ENCODE measurements around the gene ELL3. TPM values are rescaled to one million over a fixed set of nuclear protein-coding genes. Genes with fewer than 3 reads are reported as not detected.
"Not testable (repeated sequence)": the region's sequence is repeated elsewhere in the genome, so short reads cannot be mapped to it uniquely, and the experiment has no call there.

ELL3 gene
- 3.3 to 8.6 TPM (median 3.6 TPM) in 3 replicates for total RNA-seq
- long read RNA-seq, partial matches to known transcripts: 0 of 2 reads
- long read RNA-seq, other reads (novel, unspliced or antisense): 0 of 2 reads

- no peaks in the 10 kb centered on the region for H3K27me3 Mint-ChIP-seq (ENCODE audit: low read depth)
- H3K4me3 Mint-ChIP-seq (ENCODE audit: unreplicated experiment): peak within 1 kb of the TSS; percentile 84
- H3K36me3 Mint-ChIP-seq (ENCODE audit: low read depth): peaks cover 7% of the 10 kb centered on the region
- H3K9me3 Mint-ChIP-seq (ENCODE audit: low read depth): no peaks in the 10 kb centered on the region
- peaks cover 21% of the 10 kb centered on the region for H3K4me1 Mint-ChIP-seq (ENCODE audit: low read depth)
- no peak for TF ChIP-seq CTCF (IDR thresholded peaks at IDR 0.05)
- peak within 1 kb of the TSS; percentile 94 for H3K27ac Mint-ChIP-seq (ENCODE audit: unreplicated experiment)
- no peak for DNase-seq (ENCODE audit: low spot score)
These were observed at the start of gene ELL3 for GRCh38 chr15:43776718-43777266. TSS of gene ELL3 (minus strand) at chr15:43776966. CDS start at chr15:43776901, 65 bp downstream.

GRCh38 chr15:43826029-43826507 lies 49.3 kb upstream of the ELL3 start:
- no peak for DNase-seq (ENCODE audit: low spot score)
- H3K27ac Mint-ChIP-seq (ENCODE audit: unreplicated experiment): no peak overlapping the region
- H3K27me3 Mint-ChIP-seq (ENCODE audit: low read depth): no peaks in the 10 kb centered on the region
- no peaks in the 10 kb centered on the region for H3K36me3 Mint-ChIP-seq (ENCODE audit: low read depth)
- TF ChIP-seq CTCF (IDR thresholded peaks at IDR 0.05): no peak
- peaks cover 47% of the 10 kb centered on the region for H3K4me1 Mint-ChIP-seq (ENCODE audit: low read depth)
- peak overlapping the region; percentile 77 for H3K4me3 Mint-ChIP-seq (ENCODE audit: unreplicated experiment)
- no peaks in the 10 kb centered on the region for H3K9me3 Mint-ChIP-seq (ENCODE audit: low read depth)

- DNase-seq (ENCODE audit: low spot score); H3K9me3 Mint-ChIP-seq (ENCODE audit: low read depth); H3K4me3 Mint-ChIP-seq (ENCODE audit: unreplicated experiment); H3K27me3 Mint-ChIP-seq (ENCODE audit: low read depth); H3K27ac Mint-ChIP-seq (ENCODE audit: unreplicated experiment); H3K36me3 Mint-ChIP-seq (ENCODE audit: low read depth): not testable (repeated sequence)
- H3K4me1 Mint-ChIP-seq (ENCODE audit: low read depth): peaks cover 47% of the 10 kb centered on the region
These were observed 48.5 kb upstream of the ELL3 start for GRCh38 chr15:43825305-43825704.

- Mint-ChIP-seq H3K9me3 (ENCODE audit: low read depth) (no peaks in the 10 kb centered on the region), H3K36me3 (ENCODE audit: low read depth) (no peaks in the 10 kb centered on the region), H3K27ac (ENCODE audit: unreplicated experiment) (peak within 1 kb of the TSS; percentile 99), H3K27me3 (ENCODE audit: low read depth) (no peaks in the 10 kb centered on the region), H3K4me3 (ENCODE audit: unreplicated experiment) (peak within 1 kb of the TSS; percentile 98), H3K4me1 (ENCODE audit: low read depth) (peaks cover 47% of the 10 kb centered on the region)
- peak; percentile 94 for DNase-seq (ENCODE audit: low spot score)
- no peak for TF ChIP-seq CTCF (IDR thresholded peaks at IDR 0.05)
These were observed 47.8 kb upstream of the ELL3 start, which contains the start of gene MFAP1 for GRCh38 chr15:43824302-43825246. TSS of gene MFAP1 (minus strand) at chr15:43824690. CDS start at chr15:43824569, 121 bp downstream.

GRCh38 chr15:43821505-43821904 lies 44.7 kb upstream of the ELL3 start:
- Mint-ChIP-seq H3K4me1 (ENCODE audit: low read depth) (peaks cover 29% of the 10 kb centered on the region), H3K9me3 (ENCODE audit: low read depth) (no peaks in the 10 kb centered on the region), H3K36me3 (ENCODE audit: low read depth) (peaks cover 5% of the 10 kb centered on the region), H3K27me3 (ENCODE audit: low read depth) (no peaks in the 10 kb centered on the region), H3K4me3 (ENCODE audit: unreplicated experiment) (peak overlapping the region; percentile 11), H3K27ac (ENCODE audit: unreplicated experiment) (no peak overlapping the region)
- no peak for DNase-seq (ENCODE audit: low spot score)
- TF ChIP-seq CTCF (IDR thresholded peaks at IDR 0.05): no peak

- not testable (repeated sequence) for H3K4me1 Mint-ChIP-seq (ENCODE audit: low read depth); H3K27ac Mint-ChIP-seq (ENCODE audit: unreplicated experiment); H3K4me3 Mint-ChIP-seq (ENCODE audit: unreplicated experiment); H3K27me3 Mint-ChIP-seq (ENCODE audit: low read depth); DNase-seq (ENCODE audit: low spot score); H3K9me3 Mint-ChIP-seq (ENCODE audit: low read depth)
- H3K36me3 Mint-ChIP-seq (ENCODE audit: low read depth): peaks cover 34% of the 10 kb centered on the region
These were observed 38.3 kb upstream of the ELL3 start for GRCh38 chr15:43815064-43815463.

All from chondrocyte (in vitro differentiated cells).